Measurements from ENCODE around the gene PPP1R12C. TPM values are rescaled to one million over a fixed set of nuclear protein-coding genes. Genes with fewer than 3 reads are reported as not detected.
"Not testable (repeated sequence)": the region's sequence is repeated elsewhere in the genome, so short reads cannot be mapped to it uniquely, and the experiment has no call there.

Gene PPP1R12C
- total RNA-seq, 1 experiment from 2014 or later, result 92.3 TPM

DNA sequence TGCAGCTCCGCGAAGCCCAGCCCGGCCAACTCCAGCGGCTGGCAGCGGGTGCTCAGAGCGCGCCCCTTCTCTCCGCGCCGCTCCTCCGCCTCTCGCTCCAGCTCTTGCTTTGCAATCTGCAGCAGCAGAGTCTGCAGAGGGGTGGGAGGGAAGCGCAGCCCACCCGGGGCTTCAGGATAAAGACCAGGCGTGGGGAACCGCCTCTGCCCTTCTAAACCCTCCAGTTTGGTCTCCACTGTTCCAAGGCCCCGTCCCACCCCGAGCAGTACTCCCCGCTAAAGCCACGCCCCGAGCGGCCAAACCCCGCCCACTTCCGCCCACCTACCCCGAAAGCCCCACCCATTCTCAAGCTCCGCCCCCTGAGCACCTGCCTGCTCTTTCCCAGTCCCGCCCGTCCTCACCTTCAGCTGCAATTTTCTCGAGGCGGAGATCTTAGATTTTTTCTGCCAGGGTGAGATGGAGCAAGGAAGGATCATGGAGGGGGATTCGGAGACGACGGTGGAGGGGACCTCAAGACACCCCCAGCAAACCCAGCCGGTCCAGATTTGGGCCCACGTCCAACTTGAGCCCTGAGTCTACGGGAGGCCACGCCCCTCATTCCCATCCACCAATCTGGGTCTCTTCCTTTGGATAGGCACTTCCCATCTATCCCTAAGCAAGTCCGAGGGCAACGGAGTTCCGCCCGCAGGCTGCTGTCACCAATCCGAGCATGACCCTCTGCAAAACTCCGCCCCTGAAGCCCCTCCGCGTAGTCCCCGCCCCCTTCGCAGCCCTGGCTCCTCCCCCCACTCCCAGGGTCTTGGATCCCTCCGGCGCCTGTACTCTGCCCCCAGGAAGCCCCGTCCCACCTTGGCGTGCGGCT lies 39.0 kb upstream of the PPP1R12C start (continued):
- TF ChIP-seq, protein P1, sequence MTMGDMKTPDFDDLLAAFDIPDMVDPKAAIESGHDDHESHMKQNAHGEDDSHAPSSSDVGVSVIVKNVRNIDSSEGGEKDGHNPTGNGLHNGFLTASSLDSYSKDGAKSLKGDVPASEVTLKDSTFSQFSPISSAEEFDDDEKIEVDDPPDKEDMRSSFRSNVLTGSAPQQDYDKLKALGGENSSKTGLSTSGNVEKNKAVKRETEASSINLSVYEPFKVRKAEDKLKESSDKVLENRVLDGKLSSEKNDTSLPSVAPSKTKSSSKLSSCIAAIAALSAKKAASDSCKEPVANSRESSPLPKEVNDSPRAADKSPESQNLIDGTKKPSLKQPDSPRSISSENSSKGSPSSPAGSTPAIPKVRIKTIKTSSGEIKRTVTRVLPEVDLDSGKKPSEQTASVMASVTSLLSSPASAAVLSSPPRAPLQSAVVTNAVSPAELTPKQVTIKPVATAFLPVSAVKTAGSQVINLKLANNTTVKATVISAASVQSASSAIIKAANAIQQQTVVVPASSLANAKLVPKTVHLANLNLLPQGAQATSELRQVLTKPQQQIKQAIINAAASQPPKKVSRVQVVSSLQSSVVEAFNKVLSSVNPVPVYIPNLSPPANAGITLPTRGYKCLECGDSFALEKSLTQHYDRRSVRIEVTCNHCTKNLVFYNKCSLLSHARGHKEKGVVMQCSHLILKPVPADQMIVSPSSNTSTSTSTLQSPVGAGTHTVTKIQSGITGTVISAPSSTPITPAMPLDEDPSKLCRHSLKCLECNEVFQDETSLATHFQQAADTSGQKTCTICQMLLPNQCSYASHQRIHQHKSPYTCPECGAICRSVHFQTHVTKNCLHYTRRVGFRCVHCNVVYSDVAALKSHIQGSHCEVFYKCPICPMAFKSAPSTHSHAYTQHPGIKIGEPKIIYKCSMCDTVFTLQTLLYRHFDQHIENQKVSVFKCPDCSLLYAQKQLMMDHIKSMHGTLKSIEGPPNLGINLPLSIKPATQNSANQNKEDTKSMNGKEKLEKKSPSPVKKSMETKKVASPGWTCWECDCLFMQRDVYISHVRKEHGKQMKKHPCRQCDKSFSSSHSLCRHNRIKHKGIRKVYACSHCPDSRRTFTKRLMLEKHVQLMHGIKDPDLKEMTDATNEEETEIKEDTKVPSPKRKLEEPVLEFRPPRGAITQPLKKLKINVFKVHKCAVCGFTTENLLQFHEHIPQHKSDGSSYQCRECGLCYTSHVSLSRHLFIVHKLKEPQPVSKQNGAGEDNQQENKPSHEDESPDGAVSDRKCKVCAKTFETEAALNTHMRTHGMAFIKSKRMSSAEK (CRISPR knock-in tag; IDR thresholded peaks at IDR 0.05; ENCODE audit: borderline replicate concordance), result no peak

DNA sequence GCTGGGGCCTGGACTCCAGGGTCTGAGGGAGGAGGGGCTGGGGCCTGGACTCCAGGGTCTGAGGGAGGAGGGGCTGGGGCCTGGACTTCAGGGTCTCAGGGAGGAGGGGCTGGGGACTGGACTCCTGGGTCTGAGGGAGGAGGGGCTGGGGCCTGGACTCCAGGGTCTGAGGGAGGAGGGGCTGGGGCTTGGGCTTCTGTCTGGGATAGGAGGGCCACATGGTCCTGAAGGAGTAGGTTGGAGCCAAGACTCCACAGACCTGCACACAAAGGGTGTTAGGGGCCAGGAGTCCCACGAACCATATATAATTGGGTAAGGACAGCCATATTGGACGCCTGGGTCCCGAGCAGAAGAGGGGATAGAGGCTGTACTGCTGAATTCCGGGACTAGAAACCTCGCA lies 38.3 kb upstream of the PPP1R12C start:
- peak overlapping the region; percentile 84 for H3K4me3 Mint-ChIP-seq
- peaks cover 65% of the 10 kb centered on the region for H3K27me3 Mint-ChIP-seq (ENCODE audit: low read depth)
- not testable (repeated sequence) for ATAC-seq

DNA sequence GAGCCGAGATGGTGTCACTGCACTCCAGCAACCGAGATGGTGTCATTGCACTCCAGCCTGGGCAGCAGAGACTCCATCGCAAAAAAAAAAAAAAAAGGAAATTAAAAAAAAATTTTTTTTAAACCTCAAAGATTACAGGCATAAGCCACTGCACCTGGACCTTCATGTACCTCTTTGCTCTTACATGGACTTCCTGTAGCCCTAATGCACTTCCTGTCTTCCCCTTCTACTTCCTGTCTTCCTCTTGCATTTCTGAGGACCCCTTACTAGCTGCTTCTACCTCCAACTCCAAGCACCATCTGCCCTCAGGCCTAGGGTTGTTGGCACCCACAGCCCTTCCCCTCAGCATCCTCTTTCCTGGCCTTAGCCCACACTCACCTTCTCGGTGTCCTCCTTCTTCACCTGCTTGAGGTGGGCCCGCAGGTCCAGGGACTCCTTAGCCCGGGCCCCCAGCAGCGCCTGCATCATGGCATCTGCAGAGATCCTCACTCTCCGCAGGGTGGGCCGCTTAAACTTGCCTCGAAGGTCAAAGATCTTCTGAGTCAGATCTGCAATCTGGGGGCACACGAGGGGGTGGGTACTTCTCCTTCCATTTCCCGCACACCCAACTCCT lies 36.3 kb upstream of the PPP1R12C start:
- H3K36me3 Mint-ChIP-seq, result peaks cover 27% of the 10 kb centered on the region
- no peak overlapping the region for H3K27ac Mint-ChIP-seq
- no peak for ATAC-seq
- TF ChIP-seq, protein P2, sequence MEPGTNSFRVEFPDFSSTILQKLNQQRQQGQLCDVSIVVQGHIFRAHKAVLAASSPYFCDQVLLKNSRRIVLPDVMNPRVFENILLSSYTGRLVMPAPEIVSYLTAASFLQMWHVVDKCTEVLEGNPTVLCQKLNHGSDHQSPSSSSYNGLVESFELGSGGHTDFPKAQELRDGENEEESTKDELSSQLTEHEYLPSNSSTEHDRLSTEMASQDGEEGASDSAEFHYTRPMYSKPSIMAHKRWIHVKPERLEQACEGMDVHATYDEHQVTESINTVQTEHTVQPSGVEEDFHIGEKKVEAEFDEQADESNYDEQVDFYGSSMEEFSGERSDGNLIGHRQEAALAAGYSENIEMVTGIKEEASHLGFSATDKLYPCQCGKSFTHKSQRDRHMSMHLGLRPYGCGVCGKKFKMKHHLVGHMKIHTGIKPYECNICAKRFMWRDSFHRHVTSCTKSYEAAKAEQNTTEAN (CRISPR knock-in tag; IDR thresholded peaks at IDR 0.05), result no peak
- TF ChIP-seq, protein P3, sequence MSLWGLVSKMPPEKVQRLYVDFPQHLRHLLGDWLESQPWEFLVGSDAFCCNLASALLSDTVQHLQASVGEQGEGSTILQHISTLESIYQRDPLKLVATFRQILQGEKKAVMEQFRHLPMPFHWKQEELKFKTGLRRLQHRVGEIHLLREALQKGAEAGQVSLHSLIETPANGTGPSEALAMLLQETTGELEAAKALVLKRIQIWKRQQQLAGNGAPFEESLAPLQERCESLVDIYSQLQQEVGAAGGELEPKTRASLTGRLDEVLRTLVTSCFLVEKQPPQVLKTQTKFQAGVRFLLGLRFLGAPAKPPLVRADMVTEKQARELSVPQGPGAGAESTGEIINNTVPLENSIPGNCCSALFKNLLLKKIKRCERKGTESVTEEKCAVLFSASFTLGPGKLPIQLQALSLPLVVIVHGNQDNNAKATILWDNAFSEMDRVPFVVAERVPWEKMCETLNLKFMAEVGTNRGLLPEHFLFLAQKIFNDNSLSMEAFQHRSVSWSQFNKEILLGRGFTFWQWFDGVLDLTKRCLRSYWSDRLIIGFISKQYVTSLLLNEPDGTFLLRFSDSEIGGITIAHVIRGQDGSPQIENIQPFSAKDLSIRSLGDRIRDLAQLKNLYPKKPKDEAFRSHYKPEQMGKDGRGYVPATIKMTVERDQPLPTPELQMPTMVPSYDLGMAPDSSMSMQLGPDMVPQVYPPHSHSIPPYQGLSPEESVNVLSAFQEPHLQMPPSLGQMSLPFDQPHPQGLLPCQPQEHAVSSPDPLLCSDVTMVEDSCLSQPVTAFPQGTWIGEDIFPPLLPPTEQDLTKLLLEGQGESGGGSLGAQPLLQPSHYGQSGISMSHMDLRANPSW (CRISPR knock-in tag; conservative IDR thresholded peaks at IDR 0.05; ENCODE audit: low read depth), result no peak
- TF ChIP-seq ZNF416 (CRISPR knock-in tag; IDR thresholded peaks at IDR 0.05) (no peak), NR3C1 (CRISPR knock-in tag; conservative IDR thresholded peaks at IDR 0.05; ENCODE audit: low read depth) (no peak)
- peaks cover 62% of the 10 kb centered on the region for H3K27me3 Mint-ChIP-seq (ENCODE audit: low read depth)
- POLR2A ChIA-PET, result no interaction called here
- H3K9me3 Mint-ChIP-seq, result peaks cover 18% of the 10 kb centered on the region
- no peak for DNase-seq (ENCODE audit: low spot score)
- H3K4me3 Mint-ChIP-seq, result no peak overlapping the region
- H3K4me1 Mint-ChIP-seq, result peaks cover 28% of the 10 kb centered on the region
- CTCF ChIA-PET, result interaction anchor here (1.1 to 1.2 kb wide), 2 partner anchors 8 to 13 kb away, joined by 3 to 4 read pairs; no protein-coding TSS in a partner anchor

More for the DNA sequence above, 38.3 kb upstream of the PPP1R12C start:
- H3K36me3 Mint-ChIP-seq, result peaks cover 27% of the 10 kb centered on the region
- peaks cover 18% of the 10 kb centered on the region for H3K9me3 Mint-ChIP-seq
- ChIA-PET CTCF (interaction anchor here (0.9 to 2.3 kb wide), 8 partner anchors 9 to 499 kb away, joined by 3 to 37 read pairs (median 6); partner anchors contain the start of genes DNAAF3 and PPP1R12C), POLR2A (interaction anchor here (0.9 to 1.4 kb wide), 4 partner anchors 9 to 321 kb away, joined by 4 to 10 read pairs (median 6); partner anchors contain the start of gene ZNF628)
- H3K27ac Mint-ChIP-seq; DNase-seq (ENCODE audit: low spot score): not testable (repeated sequence)
- peaks cover 24% of the 10 kb centered on the region for H3K4me1 Mint-ChIP-seq

DNA sequence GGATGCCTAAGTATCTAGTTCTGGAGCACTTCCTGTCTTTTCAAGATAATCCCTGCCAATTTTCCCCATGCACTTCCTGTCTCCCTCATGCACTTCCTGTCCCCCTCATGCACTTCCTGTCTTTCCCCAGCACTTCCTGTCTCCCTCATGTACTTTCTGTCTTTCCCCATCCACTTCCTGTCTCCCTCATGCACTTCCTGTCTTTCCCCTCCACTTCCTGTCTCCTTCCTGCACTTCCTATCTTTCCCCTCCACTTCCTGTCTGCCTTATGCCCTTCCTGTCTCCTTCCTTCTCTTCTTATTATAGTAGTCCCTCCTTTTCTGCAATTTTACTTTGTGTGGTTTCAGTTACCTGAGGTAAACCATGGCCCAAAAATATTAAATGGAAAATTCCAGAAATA lies 34.6 kb upstream of the PPP1R12C start:
- DNase-seq (ENCODE audit: low spot score) (no peak), ATAC-seq (no peak)
- ChIA-PET POLR2A (no interaction called here), CTCF (interaction anchor here (0.9 to 1.0 kb wide), 2 partner anchors 8 to 14 kb away, joined by 4 to 6 read pairs; partner anchors contain the start of gene DNAAF3)
- peaks cover 27% of the 10 kb centered on the region for H3K36me3 Mint-ChIP-seq
- no peak overlapping the region for H3K27ac Mint-ChIP-seq
- no peak overlapping the region for H3K4me3 Mint-ChIP-seq
- peaks cover 54% of the 10 kb centered on the region for H3K27me3 Mint-ChIP-seq (ENCODE audit: low read depth)
- peaks cover 18% of the 10 kb centered on the region for H3K9me3 Mint-ChIP-seq
- peaks cover 31% of the 10 kb centered on the region for H3K4me1 Mint-ChIP-seq
- TF ChIP-seq MXD4 (CRISPR knock-in tag; IDR thresholded peaks at IDR 0.05; ENCODE audit: borderline replicate concordance) (no peak), ATF1 (CRISPR knock-in tag; IDR thresholded peaks at IDR 0.05) (no peak)
- TF ChIP-seq, protein P4, sequence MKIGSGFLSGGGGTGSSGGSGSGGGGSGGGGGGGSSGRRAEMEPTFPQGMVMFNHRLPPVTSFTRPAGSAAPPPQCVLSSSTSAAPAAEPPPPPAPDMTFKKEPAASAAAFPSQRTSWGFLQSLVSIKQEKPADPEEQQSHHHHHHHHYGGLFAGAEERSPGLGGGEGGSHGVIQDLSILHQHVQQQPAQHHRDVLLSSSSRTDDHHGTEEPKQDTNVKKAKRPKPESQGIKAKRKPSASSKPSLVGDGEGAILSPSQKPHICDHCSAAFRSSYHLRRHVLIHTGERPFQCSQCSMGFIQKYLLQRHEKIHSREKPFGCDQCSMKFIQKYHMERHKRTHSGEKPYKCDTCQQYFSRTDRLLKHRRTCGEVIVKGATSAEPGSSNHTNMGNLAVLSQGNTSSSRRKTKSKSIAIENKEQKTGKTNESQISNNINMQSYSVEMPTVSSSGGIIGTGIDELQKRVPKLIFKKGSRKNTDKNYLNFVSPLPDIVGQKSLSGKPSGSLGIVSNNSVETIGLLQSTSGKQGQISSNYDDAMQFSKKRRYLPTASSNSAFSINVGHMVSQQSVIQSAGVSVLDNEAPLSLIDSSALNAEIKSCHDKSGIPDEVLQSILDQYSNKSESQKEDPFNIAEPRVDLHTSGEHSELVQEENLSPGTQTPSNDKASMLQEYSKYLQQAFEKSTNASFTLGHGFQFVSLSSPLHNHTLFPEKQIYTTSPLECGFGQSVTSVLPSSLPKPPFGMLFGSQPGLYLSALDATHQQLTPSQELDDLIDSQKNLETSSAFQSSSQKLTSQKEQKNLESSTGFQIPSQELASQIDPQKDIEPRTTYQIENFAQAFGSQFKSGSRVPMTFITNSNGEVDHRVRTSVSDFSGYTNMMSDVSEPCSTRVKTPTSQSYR (CRISPR knock-in tag; IDR thresholded peaks at IDR 0.05), result no peak
- TF ChIP-seq, protein P1 (CRISPR knock-in tag; IDR thresholded peaks at IDR 0.05; ENCODE audit: borderline replicate concordance), result no peak
- TF ChIP-seq, protein P5, sequence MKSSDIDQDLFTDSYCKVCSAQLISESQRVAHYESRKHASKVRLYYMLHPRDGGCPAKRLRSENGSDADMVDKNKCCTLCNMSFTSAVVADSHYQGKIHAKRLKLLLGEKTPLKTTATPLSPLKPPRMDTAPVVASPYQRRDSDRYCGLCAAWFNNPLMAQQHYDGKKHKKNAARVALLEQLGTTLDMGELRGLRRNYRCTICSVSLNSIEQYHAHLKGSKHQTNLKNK (CRISPR knock-in tag; IDR thresholded peaks at IDR 0.05), result no peak

All from WTC11 (cell line).